Measurements from ENCODE around the gene LHPP. TPM values are rescaled to one million over a fixed set of nuclear protein-coding genes. Genes with fewer than 3 reads are reported as not detected.

Gene LHPP
- polyA plus RNA-seq, 2 of the 4 experiments (the other 2 are of a cell fraction) = 14.4 to 18.6 TPM

- 68% methylated on average over 5 of the region's 5 CpGs for WGBS (ENCODE audit: missing lambda C conversion rate)
- Histone ChIP-seq H3K4me2 (no peak overlapping the region), H3K27ac (no peak overlapping the region), H3K9me3 (no peaks in the 10 kb centered on the region), H3K4me1 (no peaks in the 10 kb centered on the region), H3K4me3 (no peak overlapping the region)
- CTCF ChIA-PET = no interaction called here
- ATAC-seq (no peak), FAIRE-seq (no peak), DNase-seq (ENCODE audit: low read depth in 1 of 2, low spot score in 1 of 2) (no peak)
- TF ChIP-seq MAX (IDR thresholded peaks at IDR 0.05) (no peak), RCOR1 (IDR thresholded peaks at IDR 0.05; ENCODE audit: low read depth, low read length) (no peak), CEBPB (IDR thresholded peaks at IDR 0.05) (no peak), FOSL2 (IDR thresholded peaks at IDR 0.05) (no peak), FOSL2 (CRISPR knock-in tag; IDR thresholded peaks at IDR 0.05) (no peak), JUN (IDR thresholded peaks at IDR 0.05) (no peak), PBX3 (IDR thresholded peaks at IDR 0.05) (no peak)
- POLR2A ChIA-PET = no interaction called here
These were observed 99.6 kb downstream of the LHPP start for GRCh38 chr10:124561206-124561605.

- H3K27ac ChIP-seq = no peak overlapping the region
- no peak for FAIRE-seq
- H3K4me2 ChIP-seq = no peak overlapping the region
- WGBS (ENCODE audit: missing lambda C conversion rate) = 59% methylated on average over 7 of the region's 7 CpGs
- ChIA-PET POLR2A (no interaction called here), CTCF (interaction anchor here (0.6 to 1.4 kb wide), 3 partner anchors 16 to 179 kb away, joined by 3 read pairs; no protein-coding TSS in a partner anchor)
- no peak overlapping the region for H3K4me3 ChIP-seq
- TF ChIP-seq HOXB5 (CRISPR knock-in tag; IDR thresholded peaks at IDR 0.05) (no peak), CHD2 (IDR thresholded peaks at IDR 0.05; ENCODE audit: low read length, partially characterized antibody) (no peak), GATA3 (IDR thresholded peaks at IDR 0.05; ENCODE audit: borderline replicate concordance) (no peak), TP53 (CRISPR knock-in tag; IDR thresholded peaks at IDR 0.05) (no peak)
- no peaks in the 10 kb centered on the region for H3K9me3 ChIP-seq
- no peak for ATAC-seq
- no peak for DNase-seq (ENCODE audit: low read depth in 1 of 2, low spot score in 1 of 2)
- H3K4me1 ChIP-seq = no peaks in the 10 kb centered on the region
These were observed 100.9 kb downstream of the LHPP start for GRCh38 chr10:124562425-124563060.

GRCh38 chr10:124563320-124564040 lies 101.9 kb downstream of the LHPP start:
- no peak for ATAC-seq
- DNase-seq (ENCODE audit: low read depth in 1 of 2, low spot score in 1 of 2) = no peak
- H3K4me3 ChIP-seq = no peak overlapping the region
- POLR2A ChIA-PET = no interaction called here
- H3K4me1 ChIP-seq = no peaks in the 10 kb centered on the region
- H3K4me2 ChIP-seq = no peak overlapping the region
- H3K9me3 ChIP-seq = no peaks in the 10 kb centered on the region
- TF ChIP-seq USF2 (IDR thresholded peaks at IDR 0.05) (no peak), NR3C1 (IDR thresholded peaks at IDR 0.05) (no peak)
- no peak overlapping the region for H3K27ac ChIP-seq
- FAIRE-seq = no peak
- CTCF ChIA-PET = interaction anchor here (0.6 to 1.4 kb wide), 3 partner anchors 15 to 748 kb away, joined by 3 read pairs; no protein-coding TSS in a partner anchor
- 54% methylated on average over 7 of the region's 7 CpGs for WGBS (ENCODE audit: missing lambda C conversion rate)

- no peak overlapping the region for H3K27ac ChIP-seq
- no peaks in the 10 kb centered on the region for H3K4me1 ChIP-seq
- DNase-seq (ENCODE audit: low read depth in 1 of 2, low spot score in 1 of 2) (no peak), FAIRE-seq (no peak), ATAC-seq (no peak)
- TF ChIP-seq NR3C1 (IDR thresholded peaks at IDR 0.05) (no peak), EP300 (IDR thresholded peaks at IDR 0.05) (no peak), GATA3 (IDR thresholded peaks at IDR 0.05; ENCODE audit: borderline replicate concordance) (no peak)
- no peak overlapping the region for H3K4me3 ChIP-seq
- no peaks in the 10 kb centered on the region for H3K9me3 ChIP-seq
- no peak overlapping the region for H3K4me2 ChIP-seq
- 52% methylated on average over 9 of the region's 9 CpGs for whole genome bisulfite sequencing (ENCODE audit: missing lambda C conversion rate)
- POLR2A ChIA-PET = no interaction called here
- CTCF ChIA-PET = interaction anchor here (0.7 to 1.7 kb wide), 3 partner anchors 11 to 138 kb away, joined by 3 to 6 read pairs (median 3); no protein-coding TSS in a partner anchor
These were observed 103.3 kb downstream of the LHPP start for GRCh38 chr10:124564881-124565280.
